Rectal smooth muscle tissue (tissue), 1 donor: ENCODE results near the gene ADAMTSL4.
"Not testable (repeated sequence)": the region's sequence is repeated elsewhere in the genome, so short reads cannot be mapped to it uniquely, and the experiment has no call there.

Source experiments
- H3K27ac ChIP-seq: one replicate; pipeline ENCODE4 v1.7.0; 2013; ENCODE audit warnings: low read depth, low read length, inconsistent platforms
- H3K27me3 ChIP-seq: one replicate; pipeline ENCODE4 v1.7.0; 2013; ENCODE audit warnings: low read length; ENCODE audit not compliant: control insufficient read depth, insufficient read depth
- H3K36me3 ChIP-seq: one replicate; pipeline ENCODE4 v1.7.0; 2013; ENCODE audit warnings: low read length; ENCODE audit not compliant: control insufficient read depth, insufficient read depth
- H3K4me1 ChIP-seq: one replicate; pipeline ENCODE4 v1.7.0; 2013; ENCODE audit warnings: low read length; ENCODE audit not compliant: control insufficient read depth, insufficient read depth
- H3K4me3 ChIP-seq: one replicate; pipeline ENCODE4 v1.7.0; 2013; ENCODE audit warnings: low read length
- H3K9ac ChIP-seq: one replicate; pipeline ENCODE4 v1.7.0; 2013; ENCODE audit warnings: low read length

ADAMTSL4 gene

DNA sequence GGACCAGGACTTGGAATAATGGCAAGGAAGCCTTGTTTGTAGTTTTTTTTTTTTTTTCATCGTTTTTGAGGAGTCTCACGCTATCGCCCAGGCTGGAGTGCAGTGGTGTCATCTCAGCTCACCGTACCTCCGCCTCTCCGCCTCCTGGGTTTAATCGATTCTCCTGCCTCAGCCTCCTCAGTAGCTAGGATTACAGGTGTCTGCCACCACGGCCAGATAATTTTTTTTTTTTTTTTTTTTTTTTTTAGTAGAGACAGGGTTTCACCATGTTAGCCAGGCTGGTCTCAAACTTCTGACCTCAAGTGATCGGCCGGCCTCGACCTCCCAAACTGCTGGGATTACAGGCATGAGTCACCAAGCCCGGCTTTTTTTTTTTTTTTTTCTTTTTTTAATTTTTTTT, 53.2 kb downstream of the ADAMTSL4 start:
- not testable (repeated sequence) for H3K27me3 ChIP-seq

DNA sequence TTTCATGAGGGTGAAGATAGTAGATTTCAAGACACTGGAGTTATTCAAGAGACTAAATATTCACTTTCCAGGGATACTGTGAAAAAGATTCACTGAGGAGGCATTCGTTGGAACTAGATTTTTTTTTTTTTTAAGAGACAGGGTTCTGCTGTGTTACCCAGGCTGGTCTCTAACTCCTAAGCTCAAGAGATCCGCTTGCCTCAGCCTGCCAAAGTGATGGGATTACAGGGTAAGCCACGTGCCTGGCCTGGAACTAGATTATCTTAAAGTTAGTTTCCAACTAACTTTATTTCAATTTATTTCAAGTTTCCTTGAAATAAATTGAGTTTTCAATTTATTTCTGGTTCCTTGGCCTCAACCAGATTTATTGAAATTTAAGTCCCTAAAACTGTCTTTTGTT, 54.5 kb downstream of the ADAMTSL4 start:
- no peak overlapping the region for H3K27ac ChIP-seq

More for the DNA sequence above, 53.2 kb downstream of the ADAMTSL4 start:
- H3K9ac ChIP-seq, H3K36me3 ChIP-seq, H3K27ac ChIP-seq, H3K4me3 ChIP-seq, H3K4me1 ChIP-seq: not testable (repeated sequence)

DNA sequence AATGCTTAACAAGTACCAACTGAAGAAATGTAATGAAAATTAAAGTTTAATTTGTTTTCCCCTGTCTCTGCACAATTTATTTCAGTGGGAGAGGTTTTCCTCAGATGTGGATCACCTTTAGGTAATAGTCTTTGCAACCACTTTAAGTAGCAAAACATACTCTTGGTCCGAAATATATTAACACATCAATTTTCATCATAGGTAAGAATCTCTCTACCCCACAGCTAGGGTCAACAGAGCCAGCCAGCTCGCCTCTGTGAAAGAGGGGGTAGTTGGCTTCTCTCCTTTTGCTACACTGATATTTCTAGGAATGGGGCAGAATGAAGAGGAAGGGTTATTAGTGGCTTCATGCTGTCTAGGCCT, 55.0 kb downstream of the ADAMTSL4 start:
- no peaks in the 10 kb centered on the region for H3K36me3 ChIP-seq
- H3K27ac ChIP-seq, result peak overlapping the region; percentile 65
- no peak overlapping the region for H3K4me3 ChIP-seq
- H3K27me3 ChIP-seq, result no peaks in the 10 kb centered on the region
- H3K4me1 ChIP-seq, result peaks cover 3% of the 10 kb centered on the region
- H3K9ac ChIP-seq, result no peak overlapping the region

More for the DNA sequence above, 54.5 kb downstream of the ADAMTSL4 start:
- H3K36me3 ChIP-seq, result no peaks in the 10 kb centered on the region
- H3K27me3 ChIP-seq, result no peaks in the 10 kb centered on the region
- peaks cover 3% of the 10 kb centered on the region for H3K4me1 ChIP-seq
- H3K9ac ChIP-seq, result no peak overlapping the region
- no peak overlapping the region for H3K4me3 ChIP-seq

DNA sequence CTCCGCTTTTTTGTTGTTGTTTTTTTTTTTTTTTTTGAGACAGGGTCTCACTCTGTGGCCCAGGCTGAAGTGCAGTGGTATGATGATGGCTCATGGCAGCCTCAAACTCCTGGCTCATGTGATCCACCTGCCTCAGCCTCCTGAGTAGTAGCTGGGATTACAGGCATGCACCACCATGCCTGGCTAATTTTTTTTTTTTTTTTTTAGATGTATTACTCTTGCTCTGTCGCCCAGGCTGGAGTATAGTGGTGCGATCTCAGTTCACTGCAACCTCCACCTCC, 56.2 kb downstream of the ADAMTSL4 start:
- H3K27ac ChIP-seq, result not testable (repeated sequence)

DNA sequence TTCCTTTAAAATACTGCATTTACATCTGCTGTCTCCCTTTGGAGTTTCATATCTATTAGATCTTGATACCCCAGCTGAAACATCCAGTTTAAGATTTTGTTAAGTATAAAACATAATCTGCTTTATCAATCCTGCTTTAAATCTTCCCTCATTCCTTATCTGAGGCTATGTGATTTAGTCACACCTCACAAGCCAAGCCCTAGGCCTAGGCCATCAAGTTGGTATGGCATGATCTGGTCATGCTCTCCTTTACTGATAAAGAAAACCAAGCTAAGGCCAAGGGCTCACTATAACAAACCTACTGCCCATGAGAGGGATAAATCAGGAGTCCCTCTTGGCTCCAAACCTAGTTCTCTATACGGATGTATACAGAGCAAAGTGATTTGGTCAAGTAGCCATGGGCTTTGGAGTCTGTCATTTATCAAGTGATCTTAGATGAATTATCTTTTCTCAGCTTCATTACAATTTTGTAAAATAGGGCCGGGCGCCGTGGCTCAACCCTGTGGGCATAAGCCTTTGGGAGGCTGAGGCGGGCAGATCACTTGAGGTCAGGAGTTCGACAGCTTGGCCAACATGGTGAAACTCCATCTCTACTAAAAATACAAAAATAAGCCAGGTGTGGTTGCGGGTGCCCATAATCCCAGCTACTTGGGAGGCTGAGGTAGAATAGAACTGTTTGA, 57.4 kb downstream of the ADAMTSL4 start:
- Histone ChIP-seq H3K27me3 (no peaks in the 10 kb centered on the region), H3K36me3 (no peaks in the 10 kb centered on the region), H3K4me1 (peaks cover 13% of the 10 kb centered on the region), H3K27ac (no peak overlapping the region), H3K4me3 (no peak overlapping the region), H3K9ac (no peak overlapping the region)

More for the DNA sequence above, 56.2 kb downstream of the ADAMTSL4 start:
- not testable (repeated sequence) for H3K9ac ChIP-seq, H3K36me3 ChIP-seq, H3K27me3 ChIP-seq, H3K4me3 ChIP-seq
- peaks cover 10% of the 10 kb centered on the region for H3K4me1 ChIP-seq

DNA sequence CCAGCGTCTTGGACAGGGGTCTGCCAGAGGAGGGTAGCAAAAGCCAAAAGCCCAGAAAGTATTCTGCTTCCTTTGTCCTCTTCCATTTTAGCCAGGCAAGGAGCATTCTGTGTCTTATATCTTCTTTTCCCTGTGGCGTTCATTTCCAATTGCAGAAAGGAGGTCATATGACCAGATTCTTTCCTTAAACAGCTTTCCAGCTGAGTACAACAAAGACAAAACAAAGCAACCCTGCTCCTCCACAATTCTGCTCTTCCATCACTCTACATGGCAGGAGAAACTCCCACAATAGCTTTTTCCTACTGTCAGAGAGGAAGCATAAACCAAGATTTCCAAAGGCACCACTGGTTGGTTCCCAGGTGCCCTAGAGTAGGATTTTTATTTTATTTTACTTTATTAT, 60.5 kb downstream of the ADAMTSL4 start:
- Histone ChIP-seq H3K27me3 (no peaks in the 10 kb centered on the region), H3K4me1 (peaks cover 10% of the 10 kb centered on the region), H3K9ac (no peak overlapping the region), H3K4me3 (peak overlapping the region; percentile 33), H3K27ac (peak overlapping the region; percentile 74), H3K36me3 (no peaks in the 10 kb centered on the region)
